Measurements from ENCODE around the gene SMAD4.

The SMAD4 gene

DNA sequence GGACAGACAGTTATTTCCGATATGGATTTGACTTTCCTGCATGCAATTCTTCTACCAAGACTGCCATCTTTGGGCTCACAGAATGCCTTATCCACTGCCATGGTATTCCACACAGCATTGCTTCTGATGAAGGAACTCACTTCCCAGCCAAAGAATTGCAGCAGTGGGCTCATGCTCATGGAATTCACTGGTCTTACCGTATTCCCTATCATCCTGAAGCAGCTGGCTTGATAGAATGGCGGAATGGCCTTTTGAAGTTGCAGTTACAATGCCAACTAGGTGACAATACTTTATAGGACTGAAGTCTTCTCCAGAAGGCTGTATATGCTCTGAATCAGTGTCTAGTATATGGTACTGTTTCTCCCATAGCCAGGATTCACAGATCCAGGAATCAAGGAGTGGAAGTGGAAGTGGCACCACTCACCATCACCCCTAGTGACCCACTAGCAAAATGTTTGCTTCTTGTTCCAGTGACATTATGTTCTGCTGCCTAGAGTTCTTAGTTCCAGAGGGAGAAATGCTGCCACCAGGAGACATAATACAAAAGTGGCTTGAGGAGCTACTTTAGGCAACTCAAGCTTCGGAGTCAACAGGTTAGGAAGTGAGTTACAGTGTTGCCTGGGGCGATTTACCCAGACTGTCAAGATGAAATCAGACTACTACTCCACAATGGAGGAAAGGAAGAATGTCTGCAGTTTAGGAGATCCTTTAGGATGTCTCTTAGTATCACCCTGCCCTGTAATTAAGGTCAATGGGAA, 23.8 kb upstream of the SMAD4 start:
- Histone ChIP-seq H3K4me1 (ENCODE audit: control insufficient read depth, insufficient read depth, low read length) (peaks cover 15% of the 10 kb centered on the region; the same call in 1 of the 2 replicates), H3K27ac (ENCODE audit: low read depth, low read length) (no peak overlapping the region), H3K27me3 (ENCODE audit: control insufficient read depth, insufficient read depth, low read length) (no peaks in the 10 kb centered on the region), H3K9me3 (ENCODE audit: control insufficient read depth, insufficient read depth, low read depth, low read length) (no peaks in the 10 kb centered on the region), H3K4me3 (ENCODE audit: low read depth, low read length) (no peak overlapping the region), H3K9ac (ENCODE audit: low read length) (no peak overlapping the region), H3K36me3 (ENCODE audit: control insufficient read depth, insufficient read depth, low read length) (no peaks in the 10 kb centered on the region)

DNA sequence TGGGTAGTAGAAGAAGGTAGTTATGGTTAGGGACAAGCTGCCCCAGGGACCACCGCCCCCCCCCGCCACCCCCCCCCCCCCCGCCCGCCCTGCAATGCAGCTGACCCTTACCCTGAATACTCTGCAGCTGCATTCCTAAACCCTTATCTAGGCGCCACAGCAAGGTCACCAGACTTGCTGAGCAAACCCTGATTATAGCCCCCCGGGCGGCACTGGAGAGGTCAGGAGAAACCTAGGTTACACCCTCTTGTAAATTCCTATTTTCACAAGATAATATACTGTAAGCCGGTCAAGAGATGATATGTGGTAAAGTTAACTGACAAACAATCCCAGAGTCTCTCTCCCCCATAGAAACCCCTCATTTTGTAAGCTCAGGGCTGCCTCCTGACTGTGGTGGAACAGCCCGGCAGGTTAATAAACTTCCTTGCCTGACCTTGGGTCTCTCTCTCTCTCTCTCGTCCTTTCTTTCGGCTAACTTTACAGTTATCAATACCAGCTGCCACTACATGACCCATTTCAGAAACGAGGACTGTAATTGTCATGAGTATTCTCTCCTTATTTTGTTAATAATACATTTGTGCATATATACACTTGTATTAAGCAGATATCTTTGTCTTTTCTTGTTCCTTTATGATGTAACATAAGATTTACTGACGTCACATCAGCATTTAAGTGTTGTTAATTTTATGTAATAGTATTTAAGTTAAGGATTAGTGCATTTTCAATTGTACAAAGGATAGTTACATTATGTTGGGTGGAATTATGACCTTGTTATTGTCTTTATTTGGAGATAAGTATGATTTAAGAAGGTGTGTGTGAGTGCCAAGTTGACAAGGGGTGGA, 22.8 kb upstream of the SMAD4 start:
- H3K36me3 ChIP-seq (ENCODE audit: control insufficient read depth, insufficient read depth, low read length), result no peaks in the 10 kb centered on the region
- H3K9me3 ChIP-seq (ENCODE audit: control insufficient read depth, insufficient read depth, low read depth, low read length), result no peaks in the 10 kb centered on the region

DNA sequence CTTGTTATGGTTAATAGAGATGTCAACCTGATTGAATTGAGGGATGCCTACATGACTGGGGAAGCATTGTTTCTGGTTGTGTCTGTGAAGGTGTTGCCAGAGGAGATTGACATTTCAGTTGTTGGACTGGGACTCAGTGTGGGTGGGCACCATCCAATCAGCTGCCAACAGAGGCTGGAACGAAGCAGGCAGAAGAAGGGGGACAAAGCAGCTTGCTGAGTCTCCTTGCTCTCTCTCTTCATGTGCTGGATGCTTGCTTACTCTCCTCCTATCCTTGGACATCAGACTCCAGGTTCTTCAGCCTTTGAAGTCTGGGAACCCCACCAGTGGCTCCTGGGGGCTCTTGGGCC, 22.2 kb upstream of the SMAD4 start:
- H3K27ac ChIP-seq (ENCODE audit: low read depth, low read length), result no peak overlapping the region
- H3K4me1 ChIP-seq (ENCODE audit: control insufficient read depth, insufficient read depth, low read length), result peaks cover 15% of the 10 kb centered on the region; the same call in 1 of the 2 replicates
- no peaks in the 10 kb centered on the region for H3K36me3 ChIP-seq (ENCODE audit: control insufficient read depth, insufficient read depth, low read length)
- no peaks in the 10 kb centered on the region for H3K27me3 ChIP-seq (ENCODE audit: control insufficient read depth, insufficient read depth, low read length)
- H3K4me3 ChIP-seq (ENCODE audit: low read depth, low read length), result no peak overlapping the region
- H3K9ac ChIP-seq (ENCODE audit: low read length), result no peak overlapping the region
- no peaks in the 10 kb centered on the region for H3K9me3 ChIP-seq (ENCODE audit: control insufficient read depth, insufficient read depth, low read depth, low read length)

More for the DNA sequence above, 22.8 kb upstream of the SMAD4 start:
- Histone ChIP-seq H3K9ac (ENCODE audit: low read length) (no peak overlapping the region), H3K27ac (ENCODE audit: low read depth, low read length) (no peak overlapping the region), H3K4me3 (ENCODE audit: low read depth, low read length) (no peak overlapping the region), H3K4me1 (ENCODE audit: control insufficient read depth, insufficient read depth, low read length) (peaks cover 15% of the 10 kb centered on the region; the same call in 1 of the 2 replicates), H3K27me3 (ENCODE audit: control insufficient read depth, insufficient read depth, low read length) (no peaks in the 10 kb centered on the region)

DNA sequence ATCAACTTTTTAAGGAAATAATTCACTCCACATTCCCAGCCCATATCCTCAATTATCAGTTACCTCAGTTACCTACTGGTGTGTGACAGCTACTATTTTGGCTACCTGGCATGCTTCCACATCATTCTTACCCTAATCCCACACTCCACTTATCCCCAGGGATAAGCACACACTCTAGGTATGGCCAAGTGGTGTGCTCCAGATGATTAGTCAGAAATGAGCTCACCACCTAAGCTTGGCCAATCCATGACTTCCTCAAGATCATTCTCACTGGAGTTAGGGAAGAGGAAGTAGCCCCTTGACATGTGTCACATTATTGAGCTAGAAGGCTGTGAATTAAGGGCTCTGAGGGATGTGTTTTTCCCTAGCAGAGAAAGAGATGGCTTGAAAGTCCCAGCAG, 20.9 kb upstream of the SMAD4 start:
- Histone ChIP-seq H3K27me3 (ENCODE audit: control insufficient read depth, insufficient read depth, low read length) (no peaks in the 10 kb centered on the region), H3K27ac (ENCODE audit: low read depth, low read length) (no peak overlapping the region), H3K9ac (ENCODE audit: low read length) (no peak overlapping the region), H3K36me3 (ENCODE audit: control insufficient read depth, insufficient read depth, low read length) (no peaks in the 10 kb centered on the region), H3K4me3 (ENCODE audit: low read depth, low read length) (no peak overlapping the region), H3K4me1 (ENCODE audit: control insufficient read depth, insufficient read depth, low read length) (peaks cover 15% of the 10 kb centered on the region; the same call in 1 of the 2 replicates), H3K9me3 (ENCODE audit: control insufficient read depth, insufficient read depth, low read depth, low read length) (no peaks in the 10 kb centered on the region; the same call in 1 of the 2 replicates)

DNA sequence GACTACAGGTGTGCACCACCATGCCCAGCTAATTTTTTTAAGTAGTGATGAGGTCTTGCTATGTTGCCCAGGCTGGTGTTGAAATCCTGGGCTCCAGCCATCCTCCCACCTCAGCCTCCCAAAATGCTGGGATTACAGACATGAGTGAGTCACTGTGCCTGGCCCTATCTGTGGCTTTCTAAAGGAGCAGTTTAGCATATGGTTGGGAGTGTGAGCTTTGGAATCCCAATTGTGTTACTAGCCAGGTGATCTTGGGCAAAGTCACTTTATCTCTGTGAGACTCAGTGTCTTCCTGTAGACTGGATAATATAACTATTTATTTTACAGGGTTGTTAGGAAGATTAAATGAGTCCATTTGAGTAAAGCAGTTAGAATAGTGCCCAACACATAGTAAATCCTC, 19.8 kb upstream of the SMAD4 start:
- H3K27me3 ChIP-seq (ENCODE audit: control insufficient read depth, insufficient read depth, low read length), result no peaks in the 10 kb centered on the region
- H3K27ac ChIP-seq (ENCODE audit: low read depth, low read length), result no peak overlapping the region
- no peak overlapping the region for H3K4me3 ChIP-seq (ENCODE audit: low read depth, low read length)
- H3K9ac ChIP-seq (ENCODE audit: low read length), result no peak overlapping the region
- peaks cover 15% of the 10 kb centered on the region; the same call in 1 of the 2 replicates for H3K4me1 ChIP-seq (ENCODE audit: control insufficient read depth, insufficient read depth, low read length)
- H3K9me3 ChIP-seq (ENCODE audit: control insufficient read depth, insufficient read depth, low read depth, low read length), result peaks cover 4% of the 10 kb centered on the region; the same call in 1 of the 2 replicates
- no peaks in the 10 kb centered on the region for H3K36me3 ChIP-seq (ENCODE audit: control insufficient read depth, insufficient read depth, low read length)

DNA sequence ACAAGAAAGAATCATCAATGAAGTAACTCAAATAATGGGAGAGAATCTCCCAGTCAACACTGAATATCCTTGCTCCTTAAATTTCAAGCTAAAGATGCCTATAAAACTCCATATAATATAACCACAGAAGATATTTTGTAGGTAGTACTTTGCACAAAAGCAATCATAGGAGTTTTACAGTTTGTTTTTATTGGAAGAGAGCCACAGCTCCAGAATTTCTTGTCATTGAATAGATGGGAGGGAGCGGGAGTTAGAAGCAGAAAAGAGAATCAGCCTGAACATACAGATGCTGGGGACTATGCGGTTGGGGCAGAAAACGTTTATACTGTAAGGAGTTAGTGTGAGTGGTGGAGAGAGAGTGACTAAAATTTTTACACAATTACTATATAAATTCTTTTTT, 18.3 kb upstream of the SMAD4 start:
- Histone ChIP-seq H3K4me1 (ENCODE audit: control insufficient read depth, insufficient read depth, low read length) (peaks cover 9% of the 10 kb centered on the region), H3K27ac (ENCODE audit: low read depth, low read length) (no peak overlapping the region), H3K27me3 (ENCODE audit: control insufficient read depth, insufficient read depth, low read length) (no peaks in the 10 kb centered on the region), H3K9ac (ENCODE audit: low read length) (no peak overlapping the region), H3K36me3 (ENCODE audit: control insufficient read depth, insufficient read depth, low read length) (no peaks in the 10 kb centered on the region), H3K9me3 (ENCODE audit: control insufficient read depth, insufficient read depth, low read depth, low read length) (peaks cover 4% of the 10 kb centered on the region; the same call in 1 of the 2 replicates), H3K4me3 (ENCODE audit: low read depth, low read length) (no peak overlapping the region)

DNA sequence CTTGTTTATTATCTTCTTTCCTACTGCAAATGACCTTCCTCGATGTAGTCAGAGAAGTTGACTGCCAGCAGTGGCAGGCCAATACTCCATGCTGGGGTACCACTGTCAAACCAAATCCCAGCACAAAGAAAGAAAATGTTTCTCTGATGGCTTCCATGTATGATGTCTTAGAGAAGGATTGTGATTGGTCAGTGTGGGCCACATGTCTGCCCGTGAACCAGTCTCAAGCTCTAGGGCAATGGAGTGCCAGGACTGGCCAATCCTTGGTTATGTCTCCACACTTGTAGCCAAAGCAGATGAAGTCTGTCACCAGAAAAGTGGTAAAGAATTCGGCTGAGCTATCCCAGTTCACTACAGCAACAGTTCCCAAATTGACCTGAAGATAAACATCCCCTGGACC, 17.6 kb upstream of the SMAD4 start:
- Histone ChIP-seq H3K4me3 (ENCODE audit: low read depth, low read length) (no peak overlapping the region), H3K27ac (ENCODE audit: low read depth, low read length) (no peak overlapping the region), H3K9ac (ENCODE audit: low read length) (no peak overlapping the region), H3K4me1 (ENCODE audit: control insufficient read depth, insufficient read depth, low read length) (peaks cover 11% of the 10 kb centered on the region), H3K36me3 (ENCODE audit: control insufficient read depth, insufficient read depth, low read length) (no peaks in the 10 kb centered on the region), H3K9me3 (ENCODE audit: control insufficient read depth, insufficient read depth, low read depth, low read length) (peaks cover 4% of the 10 kb centered on the region; the same call in 1 of the 2 replicates), H3K27me3 (ENCODE audit: control insufficient read depth, insufficient read depth, low read length) (no peaks in the 10 kb centered on the region)

DNA sequence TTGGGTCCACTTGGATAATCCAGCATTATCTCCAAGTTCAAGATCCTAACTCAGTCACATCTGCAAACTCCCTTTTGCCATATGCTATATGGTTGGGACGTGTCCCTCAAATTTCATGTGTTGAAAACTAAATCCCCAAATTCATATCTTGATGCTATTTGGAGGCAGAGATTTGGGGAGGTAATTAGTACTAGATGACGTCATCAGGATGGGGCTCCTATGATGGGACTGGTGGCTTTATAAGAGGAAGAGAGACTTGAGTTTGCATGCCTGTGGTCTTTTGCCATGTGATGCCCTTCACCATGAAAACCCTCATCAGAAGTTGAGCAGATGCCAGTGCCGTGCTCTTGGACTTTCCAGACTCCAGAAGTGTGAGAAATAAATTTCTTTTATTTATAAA, 16.8 kb upstream of the SMAD4 start:
- Histone ChIP-seq H3K36me3 (ENCODE audit: control insufficient read depth, insufficient read depth, low read length) (no peaks in the 10 kb centered on the region), H3K9me3 (ENCODE audit: control insufficient read depth, insufficient read depth, low read depth, low read length) (peaks cover 4% of the 10 kb centered on the region; the same call in 1 of the 2 replicates), H3K4me1 (ENCODE audit: control insufficient read depth, insufficient read depth, low read length) (peaks cover 13% of the 10 kb centered on the region), H3K9ac (ENCODE audit: low read length) (no peak overlapping the region), H3K27me3 (ENCODE audit: control insufficient read depth, insufficient read depth, low read length) (no peaks in the 10 kb centered on the region), H3K27ac (ENCODE audit: low read depth, low read length) (no peak overlapping the region), H3K4me3 (ENCODE audit: low read depth, low read length) (no peak overlapping the region)

DNA sequence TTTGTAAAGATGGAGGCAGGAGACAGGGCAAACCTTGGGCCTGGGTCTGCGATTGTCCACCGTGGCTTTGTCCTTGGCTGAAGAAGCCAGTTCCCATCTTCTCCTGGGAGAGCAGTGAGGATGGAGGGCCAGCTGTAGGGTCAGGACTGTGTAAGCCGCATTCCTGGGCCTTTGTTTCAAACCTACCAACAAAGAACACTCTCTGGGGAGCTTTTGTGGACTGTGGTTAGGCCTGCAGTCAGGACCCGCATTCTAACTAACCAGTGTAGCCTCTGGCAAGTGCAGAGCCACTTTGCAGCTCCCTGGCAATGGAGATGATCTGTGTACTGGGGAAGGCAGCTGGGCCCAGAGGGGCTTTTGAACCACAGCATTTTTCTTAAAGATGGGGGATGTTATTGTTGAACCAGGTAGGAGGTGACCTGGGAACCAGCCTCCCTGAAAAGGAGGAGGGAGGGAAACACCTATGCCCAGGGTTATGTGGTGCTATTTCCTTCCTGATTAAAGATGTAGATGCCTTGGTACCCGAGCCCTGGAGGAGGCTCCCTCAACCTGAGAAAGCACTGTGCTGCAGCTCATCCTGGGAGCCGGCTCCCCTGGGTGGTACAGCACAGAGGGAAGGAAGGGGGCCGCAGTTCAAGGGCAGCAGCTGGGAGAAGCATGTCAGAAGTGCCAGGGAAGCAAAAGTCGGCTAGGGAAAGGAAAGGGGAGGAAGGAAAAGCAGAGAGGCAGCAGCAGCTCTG, 12.7 kb upstream of the SMAD4 start:
- Histone ChIP-seq H3K27ac (ENCODE audit: low read depth, low read length) (no peak overlapping the region), H3K9ac (ENCODE audit: low read length) (no peak overlapping the region), H3K4me1 (ENCODE audit: control insufficient read depth, insufficient read depth, low read length) (peaks cover 13% of the 10 kb centered on the region), H3K9me3 (ENCODE audit: control insufficient read depth, insufficient read depth, low read depth, low read length) (peaks cover 4% of the 10 kb centered on the region; the same call in 1 of the 2 replicates), H3K27me3 (ENCODE audit: control insufficient read depth, insufficient read depth, low read length) (no peaks in the 10 kb centered on the region), H3K36me3 (ENCODE audit: control insufficient read depth, insufficient read depth, low read length) (no peaks in the 10 kb centered on the region), H3K4me3 (ENCODE audit: low read depth, low read length) (no peak overlapping the region)

DNA sequence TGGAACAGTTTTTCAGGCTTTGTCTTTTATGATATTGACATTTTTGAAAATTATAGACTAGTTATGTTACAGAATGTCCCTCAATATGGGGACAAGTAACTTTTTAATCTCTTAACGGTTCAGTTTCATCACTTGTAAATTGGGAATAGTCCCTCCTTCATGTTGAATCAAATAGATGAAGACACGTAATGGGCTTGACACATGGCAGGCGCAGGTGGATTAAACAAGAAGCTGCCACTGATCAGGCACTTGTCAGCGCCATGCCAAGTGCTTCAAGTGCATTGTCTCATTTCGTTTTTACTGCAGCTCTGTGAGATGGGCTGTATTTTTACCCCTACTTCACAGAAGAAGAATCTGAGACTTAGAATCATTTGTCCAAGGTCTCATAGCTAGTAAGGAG, 9.5 kb upstream of the SMAD4 start:
- no peak overlapping the region for H3K27ac ChIP-seq (ENCODE audit: low read depth, low read length)
- H3K36me3 ChIP-seq (ENCODE audit: control insufficient read depth, insufficient read depth, low read length), result peaks cover 3% of the 10 kb centered on the region; the same call in 1 of the 2 replicates
- no peaks in the 10 kb centered on the region for H3K27me3 ChIP-seq (ENCODE audit: control insufficient read depth, insufficient read depth, low read length)
- no peak overlapping the region for H3K9ac ChIP-seq (ENCODE audit: low read length)
- no peaks in the 10 kb centered on the region for H3K9me3 ChIP-seq (ENCODE audit: control insufficient read depth, insufficient read depth, low read depth, low read length)
- H3K4me3 ChIP-seq (ENCODE audit: low read depth, low read length), result no peak overlapping the region
- H3K4me1 ChIP-seq (ENCODE audit: control insufficient read depth, insufficient read depth, low read length), result peaks cover 13% of the 10 kb centered on the region

Measured in HUES6 (cell line).